Keratinocyte (primary cell): Measurements from ENCODE around the gene COL9A3. TPM values are rescaled to one million over a fixed set of nuclear protein-coding genes. Genes with fewer than 3 reads are reported as not detected.

Experiments used
- DNase-seq: peaks from one replicate; pipeline ENCODE4 v3.0.0-alpha.2; 2011; ENCODE audit warnings: low read depth, missing footprints, low spot score
- FAIRE-seq: peaks from 2 replicates; lab custom pipeline; 2011; peaks lifted over from hg19 to GRCh38; lab: Jason Lieb, UNC
- H2AFZ ChIP-seq: 2 replicates; pipeline ENCODE4 v1.6.0; 2012; ENCODE audit warnings: low read length, control low read depth, inconsistent platforms; ENCODE audit not compliant: control insufficient read depth
- H3K27ac ChIP-seq: 2 replicates; pipeline ENCODE4 v1.5.1; 2011; ENCODE audit warnings: low read length; ENCODE audit not compliant: control insufficient read depth, insufficient read depth
- H3K27me3 ChIP-seq: 3 replicates; pipeline ENCODE4 v1.6.0; 2011; ENCODE audit warnings: low read length; ENCODE audit not compliant: control insufficient read depth, insufficient read depth; ENCODE audit errors: extremely low read depth
- H3K36me3 ChIP-seq, 2 experiments: 2 replicates in 1 of 2; 3 replicates in 1 of 2; pipeline ENCODE4 v1.5.1; 2011; ENCODE audit warnings: low read length in 2 of 2, mild to moderate bottlenecking in 1 of 2; ENCODE audit not compliant: control insufficient read depth in 2 of 2, insufficient read depth in 2 of 2; ENCODE audit errors: extremely low read depth in 1 of 2
- H3K4me1 ChIP-seq: 3 replicates; pipeline ENCODE4 v1.5.1; 2011; ENCODE audit warnings: low read length; ENCODE audit not compliant: control insufficient read depth, insufficient read depth; ENCODE audit errors: extremely low read depth
- H3K4me2 ChIP-seq: 3 replicates; pipeline ENCODE4 v1.6.0; 2011; ENCODE audit warnings: low read depth, low read length; ENCODE audit not compliant: control insufficient read depth, insufficient read depth; ENCODE audit errors: extremely low read depth
- H3K4me3 ChIP-seq, 3 experiments: fragments of 200-600 bp in 1 of 3; sonication (generic) in 1 of 3; 2 replicates in 2 of 3; 3 replicates in 1 of 3; pipeline ENCODE4 v1.5.1; 2011 to 2016; ENCODE audit warnings: low read length in 3 of 3, mild to moderate bottlenecking in 3 of 3, control low read depth in 2 of 3, inconsistent platforms in 1 of 3, low read depth in 1 of 3, mixed read lengths in 1 of 3, mixed run types in 1 of 3, moderate library complexity in 1 of 3; ENCODE audit not compliant: control insufficient read depth in 2 of 3, insufficient read depth in 2 of 3; ENCODE audit errors: extremely low read depth in 1 of 3
- H3K79me2 ChIP-seq: 2 replicates; pipeline ENCODE4 v1.6.0; 2012; ENCODE audit warnings: low read length; ENCODE audit not compliant: control insufficient read depth, insufficient read depth
- H3K9ac ChIP-seq: 3 replicates; pipeline ENCODE4 v1.6.0; 2011; ENCODE audit warnings: low read length; ENCODE audit not compliant: control insufficient read depth, insufficient read depth; ENCODE audit errors: extremely low read depth
- H3K9me1 ChIP-seq: 3 replicates; pipeline ENCODE4 v1.6.0; 2011; ENCODE audit warnings: low read length; ENCODE audit not compliant: control insufficient read depth, insufficient read depth; ENCODE audit errors: extremely low read depth
- H3K9me3 ChIP-seq: 2 replicates; pipeline ENCODE4 v1.5.1; 2012; ENCODE audit warnings: low read depth, low read length; ENCODE audit not compliant: control insufficient read depth
- H4K20me1 ChIP-seq: 3 replicates; pipeline ENCODE4 v1.6.0; 2011; ENCODE audit warnings: low read length; ENCODE audit not compliant: control insufficient read depth, insufficient read depth; ENCODE audit errors: extremely low read depth
- EZH2 ChIP-seq: IDR thresholded peaks from one replicate; pipeline ENCODE4 v1.6.1; 2012; ENCODE audit warnings: inconsistent platforms, mild to moderate bottlenecking, low read length, moderate library complexity
- dilution Hi-C: fragments of 300-500 bp; cut with MboI; formaldehyde crosslinking; loops from one replicate; pipeline ENCODE4 v1.7.0; 2020; ENCODE audit warnings: low sequenced_read_pairs; ENCODE audit not compliant: extremely low pct_ligation_motif_present
- polyA plus RNA-seq, 5 experiments: library from polyadenylated mRNA; depleted of rRNA in 3 of 5; stranded (reverse) in 3 of 5; stranded (forward) in 1 of 5; unstranded in 1 of 5; fragments of >200 nt; gene quantifications; 1 replicate in 1 of 5; 2 replicates in 3 of 5; 3 replicates in 1 of 5; pipeline versions ENCODE4 v1.2.1 to v1.2.3, GENCODE V29; 2011 to 2012; ENCODE audit warnings: missing spikeins in 2 of 5, low read depth in 1 of 5, low replicate concordance in 1 of 5
- TF ChIP-seq, protein P1 (sequence below), 3 experiments: IDR thresholded peaks in 1 of 3; conservative IDR thresholded peaks in 1 of 3; optimal IDR thresholded peaks in 1 of 3; 2 replicates in 2 of 3; 3 replicates in 1 of 3; pipeline versions ENCODE3 to v1.5.1; 2011; ENCODE audit warnings: low read length in 3 of 3, mild to moderate bottlenecking in 3 of 3, moderate library complexity in 2 of 3, control low read depth in 1 of 3, inconsistent platforms in 1 of 3; ENCODE audit not compliant: insufficient read depth in 2 of 3; ENCODE audit errors: extremely low read depth in 1 of 3

The COL9A3 gene
- polyA plus RNA-seq, 1 donor (not counting 4 experiments of a cell fraction or from before 2014, with no cell fraction given) = 4.8 TPM

DNA sequence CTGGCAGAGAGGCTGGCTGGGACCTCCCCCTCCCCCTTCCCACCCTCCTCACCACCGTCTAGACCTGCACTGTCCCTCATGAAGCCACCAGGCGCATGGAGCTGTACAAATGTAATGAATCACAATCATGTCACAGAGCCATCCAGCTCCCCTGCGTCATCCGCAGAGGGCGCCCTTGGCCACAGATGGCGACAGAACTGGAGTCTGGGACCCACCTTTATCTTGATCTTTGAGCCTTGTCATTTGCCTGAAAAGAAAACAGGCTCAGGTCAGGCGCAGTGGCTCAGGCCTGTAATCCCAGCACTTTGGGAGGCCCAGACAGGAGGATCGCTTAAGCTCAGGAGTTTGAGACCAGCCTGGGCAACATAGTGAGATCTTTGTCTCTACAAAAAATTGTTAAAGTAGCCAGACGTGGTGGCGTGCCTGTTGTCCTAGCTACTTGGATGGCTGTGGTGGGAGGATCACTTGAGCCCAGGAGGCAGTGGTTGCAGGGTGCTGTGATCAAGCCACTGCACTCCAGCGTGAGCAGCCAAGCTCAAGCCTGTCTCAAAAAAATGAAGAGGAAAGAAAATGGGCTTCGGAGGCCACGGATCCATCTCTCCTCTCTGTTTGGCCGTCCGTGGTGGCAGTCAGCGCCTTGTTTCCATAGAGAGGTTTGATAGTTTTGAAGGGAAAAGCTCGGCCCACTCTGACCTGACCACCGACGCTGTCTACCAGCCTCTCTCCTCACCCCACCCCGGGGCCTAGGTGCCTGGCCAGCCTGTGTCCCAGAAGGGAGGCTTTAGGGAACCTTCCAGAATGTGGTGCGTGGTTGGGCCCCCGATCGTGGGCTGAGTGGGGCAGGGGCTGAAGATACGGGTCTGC is 6.2 kb downstream of the COL9A3 start:
- FAIRE-seq (no peak), DNase-seq (no peak)
- Histone ChIP-seq H3K79me2 (no peaks in the 10 kb centered on the region), H4K20me1 (no peaks in the 10 kb centered on the region), H3K27ac (no peak overlapping the region), H2AFZ (no peak overlapping the region), H3K27me3 (peaks cover 14% of the 10 kb centered on the region), H3K4me3 (no peak overlapping the region), H3K4me1 (peaks cover 12% of the 10 kb centered on the region), H3K36me3 (no peaks in the 10 kb centered on the region), H3K4me2 (no peak overlapping the region), H3K9ac (no peak overlapping the region), H3K9me3 (no peaks in the 10 kb centered on the region), H3K9me1 (no peaks in the 10 kb centered on the region)
- dilution Hi-C loops = no loop called here
- no peak for TF ChIP-seq EZH2
- TF ChIP-seq, protein P1, sequence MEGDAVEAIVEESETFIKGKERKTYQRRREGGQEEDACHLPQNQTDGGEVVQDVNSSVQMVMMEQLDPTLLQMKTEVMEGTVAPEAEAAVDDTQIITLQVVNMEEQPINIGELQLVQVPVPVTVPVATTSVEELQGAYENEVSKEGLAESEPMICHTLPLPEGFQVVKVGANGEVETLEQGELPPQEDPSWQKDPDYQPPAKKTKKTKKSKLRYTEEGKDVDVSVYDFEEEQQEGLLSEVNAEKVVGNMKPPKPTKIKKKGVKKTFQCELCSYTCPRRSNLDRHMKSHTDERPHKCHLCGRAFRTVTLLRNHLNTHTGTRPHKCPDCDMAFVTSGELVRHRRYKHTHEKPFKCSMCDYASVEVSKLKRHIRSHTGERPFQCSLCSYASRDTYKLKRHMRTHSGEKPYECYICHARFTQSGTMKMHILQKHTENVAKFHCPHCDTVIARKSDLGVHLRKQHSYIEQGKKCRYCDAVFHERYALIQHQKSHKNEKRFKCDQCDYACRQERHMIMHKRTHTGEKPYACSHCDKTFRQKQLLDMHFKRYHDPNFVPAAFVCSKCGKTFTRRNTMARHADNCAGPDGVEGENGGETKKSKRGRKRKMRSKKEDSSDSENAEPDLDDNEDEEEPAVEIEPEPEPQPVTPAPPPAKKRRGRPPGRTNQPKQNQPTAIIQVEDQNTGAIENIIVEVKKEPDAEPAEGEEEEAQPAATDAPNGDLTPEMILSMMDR (optimal IDR thresholded peaks at IDR 0.05 in 1 of 3, IDR thresholded peaks at IDR 0.05 in 1 of 3, conservative IDR thresholded peaks at IDR 0.05 in 1 of 3; ENCODE audit: extremely low read depth in 1 of 3, insufficient read depth in 2 of 3, low read length in 3 of 3) = peak; percentile 24 to 88 (median 55)

DNA sequence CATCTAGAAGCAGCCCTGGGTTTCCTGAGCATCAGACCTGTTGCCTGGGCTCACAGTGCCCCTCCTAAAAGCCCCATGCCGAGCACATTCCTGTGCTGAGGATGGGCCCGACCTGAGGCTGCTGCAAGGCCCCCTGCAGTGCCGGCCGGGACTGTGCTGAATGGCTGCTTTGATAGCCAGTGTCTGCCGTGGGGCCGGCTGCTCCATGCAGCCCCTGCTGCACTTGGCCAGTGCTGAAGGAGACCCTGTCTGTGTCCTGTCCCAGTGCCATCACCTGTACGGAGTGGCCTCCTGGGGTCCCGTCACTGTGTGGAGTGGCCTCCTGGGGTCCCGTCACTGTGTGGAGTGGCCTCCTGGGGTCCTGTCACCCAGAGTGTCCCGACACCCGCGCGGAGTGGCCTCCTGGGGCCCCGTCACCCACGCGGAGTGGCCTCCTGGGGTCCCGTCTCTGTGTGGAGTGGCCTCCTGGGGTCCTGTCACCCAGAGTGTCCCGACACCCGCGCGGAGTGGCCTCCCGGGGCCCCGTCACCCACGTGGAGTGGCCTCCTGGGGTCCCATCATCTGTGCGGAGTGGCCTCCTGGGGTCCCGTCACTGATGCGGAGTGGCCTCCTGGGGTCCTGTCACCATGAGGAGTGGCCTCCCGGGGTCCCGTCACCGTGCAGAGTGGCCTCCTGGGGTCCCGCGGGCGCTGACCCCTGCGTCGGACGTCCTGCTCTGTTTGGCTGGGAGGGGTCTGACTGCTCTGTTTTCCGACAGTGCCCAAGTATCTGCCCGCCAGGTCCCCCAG is 7.0 kb downstream of the COL9A3 start:
- H3K27ac ChIP-seq = no peak overlapping the region
- H3K9ac ChIP-seq = no peak overlapping the region
- peaks cover 7% of the 10 kb centered on the region for H3K27me3 ChIP-seq
- DNase-seq = no peak
- no peaks in the 10 kb centered on the region for H3K79me2 ChIP-seq
- dilution Hi-C loops = no loop called here
- FAIRE-seq = no peak
- peaks cover 5% of the 10 kb centered on the region for H3K4me1 ChIP-seq
- H3K4me3 ChIP-seq = no peak overlapping the region
- no peaks in the 10 kb centered on the region for H3K36me3 ChIP-seq
- TF ChIP-seq, protein P1 (optimal IDR thresholded peaks at IDR 0.05 in 1 of 3, IDR thresholded peaks at IDR 0.05 in 1 of 3, conservative IDR thresholded peaks at IDR 0.05 in 1 of 3; ENCODE audit: extremely low read depth in 1 of 3, insufficient read depth in 2 of 3, low read length in 3 of 3) = no peak
- TF ChIP-seq EZH2 = no peak
- H3K9me1 ChIP-seq = no peaks in the 10 kb centered on the region
- H3K4me2 ChIP-seq = no peak overlapping the region
- H4K20me1 ChIP-seq = no peaks in the 10 kb centered on the region
- no peak overlapping the region for H2AFZ ChIP-seq
- no peaks in the 10 kb centered on the region for H3K9me3 ChIP-seq
